ENCODE measurements around the gene RIOK2.

- no peak for TF ChIP-seq PATZ1 (CRISPR knock-in tag; IDR thresholded peaks at IDR 0.05; ENCODE audit: borderline replicate concordance)
- TF ChIP-seq BACH2 (CRISPR knock-in tag; IDR thresholded peaks at IDR 0.05; ENCODE audit: borderline replicate concordance) = no peak
- TF ChIP-seq PPARA (CRISPR knock-in tag; IDR thresholded peaks at IDR 0.05; ENCODE audit: borderline replicate concordance) = no peak
- no peak for TF ChIP-seq GLIS3 (CRISPR knock-in tag; IDR thresholded peaks at IDR 0.05)
- TF ChIP-seq CSRNP3 (CRISPR knock-in tag; IDR thresholded peaks at IDR 0.05) = no peak
- no peak for TF ChIP-seq OSR1 (CRISPR knock-in tag; IDR thresholded peaks at IDR 0.05)
- TF ChIP-seq ESRRG (CRISPR knock-in tag; IDR thresholded peaks at IDR 0.05) = no peak
- TF ChIP-seq SNAI2 (CRISPR knock-in tag; IDR thresholded peaks at IDR 0.05) = no peak
- no peak for TF ChIP-seq ZNF70 (CRISPR knock-in tag; IDR thresholded peaks at IDR 0.05)
- no peak for TF ChIP-seq RARB (CRISPR knock-in tag; IDR thresholded peaks at IDR 0.05)
- TF ChIP-seq ARNTL (CRISPR knock-in tag; IDR thresholded peaks at IDR 0.05; ENCODE audit: borderline replicate concordance, low read depth) = no peak
Measured at GRCh38 chr5:97224112-97224750, 41.2 kb upstream of the RIOK2 start.
